CD4-positive, alpha-beta T cell (primary cell): ENCODE data around the gene FERMT1. TPM values are rescaled to one million over a fixed set of nuclear protein-coding genes. Genes with fewer than 3 reads are reported as not detected.

Experiments
- ATAC-seq: fragments of 200-7000 bp; cut with Tn5 transposase; one replicate; pipeline ENCODE4 v1.10.0; 2022; ENCODE audit warnings: mild to moderate bottlenecking; ENCODE audit not compliant: poor library complexity
- CTCF ChIA-PET: fragments of 350-600 bp; sonication (Branson Sonifier 250); formaldehyde crosslinking; loops from one replicate; lab custom pipeline; 2021; ENCODE audit warnings: antibody characterized with exemption, inconsistent platforms; lab: Charles Lee
- POLR2A ChIA-PET: fragments of 350-600 bp; sonication (Branson Sonifier 250); formaldehyde crosslinking; loops from one replicate; lab custom pipeline; 2021; ENCODE audit warnings: antibody characterized with exemption, inconsistent platforms; lab: Charles Lee
- DNase-seq, 14 experiments: peaks; one replicate each; pipeline ENCODE4 v3.0.0-alpha.2; 2013 to 2020; ENCODE audit warnings: mixed read lengths in 2 of 14
- H3K27ac ChIP-seq, 2 donors: one replicate each; pipeline versions ENCODE4 v1.5.1 to v1.7.0; 2013; ENCODE audit warnings: low read length in 2 of 2, low read depth in 1 of 2, mild to moderate bottlenecking in 1 of 2
- H3K27me3 ChIP-seq, 2 experiments: 1 replicate in 1 of 2; 2 replicates in 1 of 2; pipeline versions ENCODE4 v1.6.1 to v1.7.0; 2013; ENCODE audit warnings: low read length in 2 of 2, control low read depth in 1 of 2, mild to moderate bottlenecking in 1 of 2, moderate library complexity in 1 of 2; ENCODE audit not compliant: insufficient read depth in 2 of 2, control insufficient read depth in 1 of 2
- H3K36me3 ChIP-seq: one replicate; pipeline ENCODE4 v1.6.1; 2013; ENCODE audit warnings: low read length, control low read depth; ENCODE audit not compliant: insufficient read depth
- H3K4me1 ChIP-seq: one replicate; pipeline ENCODE4 v1.6.1; 2013; ENCODE audit warnings: low read length, control low read depth; ENCODE audit not compliant: insufficient read depth
- H3K4me3 ChIP-seq: one replicate; pipeline ENCODE4 v1.5.1; 2013; ENCODE audit warnings: mild to moderate bottlenecking, low read length, moderate library complexity
- H3K9me3 ChIP-seq, 2 experiments: 1 replicate in 1 of 2; 2 replicates in 1 of 2; pipeline versions ENCODE4 v1.6.1 to v1.7.0; 2013; ENCODE audit warnings: low read length in 2 of 2, mild to moderate bottlenecking in 2 of 2, control low read depth in 1 of 2, moderate library complexity in 1 of 2; ENCODE audit not compliant: control insufficient read depth in 1 of 2, insufficient read depth in 1 of 2
- H3K27ac Mint-ChIP-seq: one replicate; pipeline ENCODE4 v1.8.0; 2020; ENCODE audit warnings: mixed read lengths
- H3K27me3 Mint-ChIP-seq: one replicate; pipeline ENCODE4 v1.8.0; 2021; ENCODE audit warnings: mixed read lengths
- H3K36me3 Mint-ChIP-seq: one replicate; pipeline ENCODE4 v1.8.0; 2021; ENCODE audit warnings: low read depth, mixed read lengths
- H3K4me1 Mint-ChIP-seq: one replicate; pipeline ENCODE4 v1.8.0; 2021; ENCODE audit warnings: low read depth, mixed read lengths
- H3K4me3 Mint-ChIP-seq: one replicate; pipeline ENCODE4 v1.8.0; 2020; ENCODE audit warnings: mild to moderate bottlenecking, mixed read lengths
- H3K9me3 Mint-ChIP-seq: one replicate; pipeline ENCODE4 v1.8.0; 2020; ENCODE audit warnings: mixed read lengths
- CTCF ChIP-seq: fragments of 200-600 bp; IDR thresholded peaks from one replicate; pipeline ENCODE4 v1.8.0; 2022; ENCODE audit warnings: antibody characterized with exemption, mild to moderate bottlenecking
- intact Hi-C, 2 experiments: fragments of 100-400 bp; cut with DNase I in 1 of 2; cut with micrococcal nuclease in 1 of 2; formaldehyde crosslinking; loops; one replicate each; pipeline versions ENCODE4 v1.15.1 to v1.9.0; 2023 to 2025; cut with DNase I, micrococcal nuclease
- total RNA-seq, 174 experiments: library from RNA in 2 of 174; stranded (reverse) in 2 of 174; gene quantifications; one replicate each; pipeline ENCODE4 v1.2.3 and lab custom pipeline; 2021 to 2026

FERMT1 gene
- total RNA-seq, 2 experiments from 2014 or later = not detected

GRCh38 chr20:6030453-6031080, 92.3 kb downstream of the FERMT1 start:
- H3K4me1 Mint-ChIP-seq = peaks cover 56% of the 10 kb centered on the region
- H3K9me3 ChIP-seq = no peaks in the 10 kb centered on the region
- H3K4me3 ChIP-seq = no peak overlapping the region
- no peaks in the 10 kb centered on the region for H3K27me3 ChIP-seq
- no peak for TF ChIP-seq CTCF
- H3K4me1 ChIP-seq = peaks cover 4% of the 10 kb centered on the region
- peaks cover 52% of the 10 kb centered on the region for H3K36me3 Mint-ChIP-seq
- POLR2A ChIA-PET = interaction anchor here (0.6 to 1.1 kb wide), 4 partner anchors 20 to 1357 kb away, joined by 3 to 4 read pairs (median 4); no protein-coding TSS in a partner anchor
- H3K9me3 Mint-ChIP-seq = no peaks in the 10 kb centered on the region
- H3K27ac Mint-ChIP-seq = peak overlapping the region; percentile 31
- intact Hi-C loops = no loop called here
- no peaks in the 10 kb centered on the region for H3K27me3 Mint-ChIP-seq
- peaks cover 29% of the 10 kb centered on the region for H3K36me3 ChIP-seq
- peak overlapping the region; percentile 30 for H3K4me3 Mint-ChIP-seq
- DNase-seq (peak in 3 of 14 experiments; percentile 17 to 31 (median 23)), ATAC-seq (peak; percentile 75)
- CTCF ChIA-PET = interaction anchor here (1.1 kb wide), 1 partner anchor 502 kb away, joined by 3 read pairs; no protein-coding TSS in a partner anchor
- no peak overlapping the region for H3K27ac ChIP-seq

- CTCF ChIA-PET = no interaction called here
- peaks cover 53% of the 10 kb centered on the region for H3K36me3 Mint-ChIP-seq
- Histone ChIP-seq H3K27me3 (no peaks in the 10 kb centered on the region), H3K9me3 (no peaks in the 10 kb centered on the region), H3K4me3 (no peak overlapping the region), H3K27ac (no peak overlapping the region), H3K4me1 (peaks cover 4% of the 10 kb centered on the region), H3K36me3 (peaks cover 28% of the 10 kb centered on the region)
- no peak overlapping the region for H3K27ac Mint-ChIP-seq
- H3K4me3 Mint-ChIP-seq = no peak overlapping the region
- DNase-seq (no peak), ATAC-seq (no peak)
- no peaks in the 10 kb centered on the region for H3K9me3 Mint-ChIP-seq
- POLR2A ChIA-PET = no interaction called here
- H3K27me3 Mint-ChIP-seq = no peaks in the 10 kb centered on the region
- intact Hi-C loops = no loop called here
- peaks cover 58% of the 10 kb centered on the region for H3K4me1 Mint-ChIP-seq
- no peak for TF ChIP-seq CTCF
Observed at GRCh38 chr20:6029538-6029937, 93.3 kb downstream of the FERMT1 start.

GRCh38 chr20:6028818-6029217, 94.0 kb downstream of the FERMT1 start:
- intact Hi-C loops = no loop called here
- H3K9me3 ChIP-seq = no peaks in the 10 kb centered on the region

More at GRCh38 chr20:6028818-6029217, 94.0 kb downstream of the FERMT1 start:
- no peaks in the 10 kb centered on the region for H3K27me3 ChIP-seq
- DNase-seq (no peak), ATAC-seq (no peak)
- peaks cover 4% of the 10 kb centered on the region for H3K4me1 ChIP-seq
- TF ChIP-seq CTCF = no peak
- H3K27ac Mint-ChIP-seq = no peak overlapping the region
- H3K36me3 Mint-ChIP-seq = peaks cover 53% of the 10 kb centered on the region
- no peak overlapping the region for H3K4me3 ChIP-seq
- H3K27ac ChIP-seq = no peak overlapping the region
- peaks cover 28% of the 10 kb centered on the region for H3K36me3 ChIP-seq
- no peaks in the 10 kb centered on the region for H3K9me3 Mint-ChIP-seq
- H3K27me3 Mint-ChIP-seq = no peaks in the 10 kb centered on the region
- ChIA-PET CTCF (no interaction called here), POLR2A (no interaction called here)
- H3K4me1 Mint-ChIP-seq = peaks cover 56% of the 10 kb centered on the region
- H3K4me3 Mint-ChIP-seq = no peak overlapping the region
